Effector CD4-positive, alpha-beta T cell (primary cell): ENCODE results near the gene LRRC49.
"Not testable (repeated sequence)": the region's sequence is repeated elsewhere in the genome, so short reads cannot be mapped to it uniquely, and the experiment has no call there.

Experiments
- DNase-seq: peaks from one replicate; pipeline ENCODE4 v3.0.0-alpha.2; 2020

LRRC49 gene

GRCh38 chr15:71004506-71004905 lies 111.9 kb downstream of the LRRC49 start:
- DNase-seq = not testable (repeated sequence)

- DNase-seq = no peak
Measured at GRCh38 chr15:71005895-71006294, 113.3 kb downstream of the LRRC49 start.

- DNase-seq = no peak
Measured at GRCh38 chr15:71008250-71008870, 115.7 kb downstream of the LRRC49 start.

DNA sequence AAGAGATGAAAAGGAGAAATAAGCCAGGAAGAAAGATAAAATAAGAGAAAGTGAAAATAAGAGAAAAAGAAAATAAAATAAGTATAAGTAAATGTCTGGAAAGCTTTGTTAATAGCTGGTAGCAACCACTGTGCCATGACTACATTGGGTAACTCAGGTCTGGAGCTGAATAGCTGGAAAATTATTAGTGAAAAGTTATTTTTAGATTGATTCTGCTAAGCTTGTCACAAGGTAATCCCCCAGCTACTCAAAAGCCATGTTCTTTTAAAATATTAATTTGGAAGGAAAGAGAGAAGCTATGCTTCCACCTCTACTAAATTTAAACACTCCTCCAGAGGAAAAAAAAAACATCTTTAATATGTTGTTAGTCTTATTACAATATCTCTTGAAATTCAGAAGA lies 117.8 kb downstream of the LRRC49 start:
- no peak for DNase-seq

DNA sequence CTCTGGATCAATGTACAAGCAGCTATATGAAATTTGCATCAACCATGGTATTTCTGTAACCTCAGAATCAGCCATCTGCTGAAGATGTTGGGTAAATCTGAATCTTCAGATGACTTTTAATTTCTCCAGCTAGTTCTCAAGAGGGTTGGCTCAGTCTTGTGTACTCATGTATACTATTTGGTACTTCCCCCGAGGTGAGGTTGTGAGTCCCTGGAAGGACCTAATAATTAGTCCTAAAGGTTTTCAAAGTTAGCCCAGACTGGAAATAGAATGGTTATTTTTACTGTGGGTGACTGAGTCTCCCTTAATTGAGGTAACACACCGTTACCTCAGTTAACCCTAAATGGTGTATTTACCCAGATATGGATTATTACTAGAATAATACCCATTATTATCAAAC lies 118.4 kb downstream of the LRRC49 start:
- no peak for DNase-seq

- DNase-seq = no peak
Measured at GRCh38 chr15:71011503-71012155, 119.0 kb downstream of the LRRC49 start.

- DNase-seq = no peak
Measured at GRCh38 chr15:71013446-71013845, 120.8 kb downstream of the LRRC49 start.

- no peak for DNase-seq
Measured at GRCh38 chr15:71015342-71015741, 122.7 kb downstream of the LRRC49 start.

DNA sequence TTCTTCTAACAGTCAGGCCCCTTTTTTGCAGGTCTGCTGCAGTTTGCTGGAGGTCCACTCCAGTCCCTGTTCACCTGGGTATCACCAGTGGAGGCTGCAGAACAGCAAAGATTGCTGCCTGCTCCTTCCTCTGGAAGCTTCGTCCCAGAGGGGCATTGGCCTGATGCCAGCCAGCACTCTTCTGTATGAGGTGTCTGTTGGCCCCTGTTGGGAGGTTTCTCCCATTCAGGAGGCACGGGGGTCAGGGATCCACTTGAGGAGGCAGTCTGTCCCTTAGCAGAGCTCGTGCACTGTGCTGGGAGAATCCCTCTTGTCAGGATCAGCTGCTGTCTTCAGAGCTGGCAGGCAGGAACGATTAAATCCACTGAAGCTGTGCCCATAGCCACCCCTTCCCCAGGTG lies 138.6 kb downstream of the LRRC49 start:
- not testable (repeated sequence) for DNase-seq

DNA sequence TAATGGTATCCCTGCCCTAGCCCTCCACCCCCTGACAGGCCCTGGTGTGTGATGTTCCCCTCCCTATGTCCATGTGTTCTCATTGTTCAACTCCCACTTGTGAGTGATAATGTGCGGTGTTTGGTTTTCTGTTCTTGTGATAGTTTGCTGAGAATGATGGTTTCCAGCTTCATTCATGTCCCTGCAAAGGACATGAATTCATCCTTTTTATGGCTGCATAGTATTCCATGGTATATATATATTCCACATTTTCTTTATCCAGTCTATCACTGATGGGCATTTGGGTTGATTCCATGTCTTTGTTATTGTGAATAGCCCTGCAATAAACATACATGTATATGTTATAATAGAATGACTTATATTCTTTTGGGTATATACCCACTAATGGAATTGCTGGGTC lies 142.9 kb downstream of the LRRC49 start:
- not testable (repeated sequence) for DNase-seq

- DNase-seq = no peak
Measured at GRCh38 chr15:71042356-71042922, 149.8 kb downstream of the LRRC49 start.

- no peak for DNase-seq
Measured at GRCh38 chr15:71043373-71043772, 150.7 kb downstream of the LRRC49 start.

- DNase-seq = no peak
Measured at GRCh38 chr15:71044006-71044405, 151.4 kb downstream of the LRRC49 start.

- not testable (repeated sequence) for DNase-seq
Measured at GRCh38 chr15:71046146-71046545, 153.5 kb downstream of the LRRC49 start.

GRCh38 chr15:71048913-71049675 lies 156.5 kb downstream of the LRRC49 start:
- no peak for DNase-seq

GRCh38 chr15:71049706-71050422 lies 157.2 kb downstream of the LRRC49 start:
- no peak for DNase-seq

- no peak for DNase-seq
Measured at GRCh38 chr15:71050461-71050860, 157.8 kb downstream of the LRRC49 start.

GRCh38 chr15:71051539-71051938 lies 158.9 kb downstream of the LRRC49 start:
- DNase-seq = no peak

DNA sequence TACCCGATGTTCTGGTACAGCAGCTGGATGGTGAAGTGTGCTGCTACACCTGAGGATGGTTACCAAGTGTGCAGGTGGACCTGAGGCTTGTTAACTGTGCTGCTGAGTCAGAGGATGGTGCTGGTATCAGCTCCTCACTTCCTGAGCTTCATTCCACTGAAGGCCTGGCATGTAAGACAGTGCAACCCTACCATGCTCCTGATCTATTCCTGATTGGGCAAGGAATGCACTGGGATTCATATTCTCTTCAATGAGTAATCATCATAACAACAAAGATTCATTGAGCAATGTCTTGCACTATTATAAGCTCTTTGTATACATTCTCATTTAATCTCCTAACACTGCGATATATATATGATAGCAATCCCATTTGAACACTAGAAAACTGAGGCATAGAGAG lies 159.7 kb downstream of the LRRC49 start:
- no peak for DNase-seq

DNA sequence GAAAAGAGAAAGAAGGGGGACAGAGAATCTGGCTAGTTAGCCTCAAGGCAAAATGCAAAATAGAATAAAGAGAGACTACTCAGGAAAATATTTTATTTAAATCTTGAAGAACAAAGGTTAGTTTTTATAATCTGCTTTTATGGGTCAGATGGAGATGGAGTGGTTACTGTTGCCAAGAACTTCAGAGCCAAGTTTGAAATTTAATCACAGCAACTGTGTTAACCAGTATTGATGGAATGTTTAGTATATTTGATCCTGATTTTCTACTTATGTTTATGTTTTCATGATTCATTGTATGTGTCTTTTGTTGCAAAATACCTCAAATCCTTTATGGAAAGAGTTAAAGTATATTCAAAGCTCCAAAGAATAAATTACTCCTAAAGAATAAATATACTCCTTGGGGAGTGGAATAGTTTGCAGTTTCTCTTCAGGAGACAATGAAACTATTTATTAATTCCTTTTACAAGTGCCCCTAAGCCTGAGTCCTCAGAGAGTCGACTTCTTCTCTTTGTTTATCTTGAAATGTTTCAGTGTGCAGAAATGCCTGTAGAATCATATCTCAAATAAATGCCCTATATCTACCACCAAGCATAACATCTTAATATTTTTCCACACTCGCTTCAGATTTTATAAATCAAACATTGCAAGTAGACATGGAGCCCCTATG lies 161.8 kb downstream of the LRRC49 start:
- DNase-seq = no peak

DNA sequence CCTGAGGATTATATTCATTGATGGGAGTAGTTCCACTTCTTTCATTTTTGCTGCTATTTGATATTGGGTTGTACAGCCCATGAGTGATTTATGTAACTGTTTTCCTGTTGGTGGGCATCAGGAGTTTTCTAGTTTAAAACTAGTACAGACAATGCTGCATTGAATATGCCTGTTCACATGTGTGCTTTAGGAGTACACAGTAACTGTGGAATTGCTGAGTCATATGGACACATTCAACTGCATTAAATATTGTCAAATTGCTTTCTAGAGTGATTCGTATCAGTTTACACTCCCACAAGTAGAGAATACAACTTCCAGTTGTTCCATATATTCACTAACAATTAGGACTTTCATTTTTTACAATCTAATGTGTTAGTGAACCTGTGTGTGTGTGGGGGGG lies 162.8 kb downstream of the LRRC49 start:
- DNase-seq = no peak

DNA sequence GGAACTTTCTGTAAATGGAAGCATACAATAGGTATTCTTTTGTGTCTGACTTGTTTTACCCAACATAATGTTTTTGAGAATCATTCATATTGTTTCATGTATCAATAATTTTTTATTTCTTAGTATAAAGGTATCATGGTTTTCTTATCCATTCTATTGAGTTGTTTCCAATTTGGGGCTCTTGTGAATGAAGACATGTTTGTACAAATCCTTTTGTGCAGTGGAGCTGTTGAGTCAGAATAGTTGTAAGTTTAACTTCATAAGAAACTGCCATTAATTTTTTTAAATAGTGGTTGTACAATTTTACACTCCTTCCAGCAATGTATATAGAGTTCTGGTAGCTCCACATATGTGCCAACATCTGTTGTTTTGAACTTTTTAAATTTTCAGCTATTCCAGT lies 163.5 kb downstream of the LRRC49 start:
- no peak for DNase-seq
